ENCODE data around the gene LARGE1. TPM values are rescaled to one million over a fixed set of nuclear protein-coding genes. Genes with fewer than 3 reads are reported as not detected.

Gene LARGE1
- total RNA-seq, 6 experiments from 2014 or later = 12.2 to 28.3 (median 15.2) TPM

DNA sequence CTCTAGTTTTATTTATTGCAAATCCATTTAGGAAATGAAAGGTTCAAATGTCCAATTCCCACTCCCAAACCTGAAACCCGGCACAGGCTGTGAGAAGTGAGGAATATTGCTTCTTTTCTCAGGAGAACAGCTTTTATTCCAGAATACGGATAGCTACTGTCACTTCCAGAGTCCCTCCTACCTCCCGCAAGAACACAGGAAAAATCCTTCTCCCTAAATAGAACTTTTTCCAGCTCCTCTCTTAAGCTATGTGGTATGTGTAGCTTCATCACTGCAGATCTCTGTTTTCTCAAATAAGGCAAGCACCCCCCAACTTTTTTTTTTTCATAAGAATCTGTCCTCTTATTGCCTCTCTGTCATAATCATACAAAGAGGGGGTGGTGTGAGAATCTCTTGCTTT, 126.8 kb downstream of the LARGE1 start:
- Histone ChIP-seq H3K9me3 (peaks cover 0 to 1% (median 0%) of the 10 kb centered on the region in 4 donors), H3K27ac (no peak overlapping the region), H3K4me3 (no peak overlapping the region), H3K36me3 (no peaks in the 10 kb centered on the region), H3K4me1 (no peaks in the 10 kb centered on the region), H3K27me3 (no peaks in the 10 kb centered on the region)
- WGBS (ENCODE audit: insufficient coverage, low coverage, low lambda C conversion rate, missing lambda C conversion rate) = 56% methylated on average over 2 of the region's 3 CpGs
- ATAC-seq (no peak), DNase-seq (no peak)
- intact Hi-C loops (cut with DNase I) = no loop called here
- TF ChIP-seq, protein P1, sequence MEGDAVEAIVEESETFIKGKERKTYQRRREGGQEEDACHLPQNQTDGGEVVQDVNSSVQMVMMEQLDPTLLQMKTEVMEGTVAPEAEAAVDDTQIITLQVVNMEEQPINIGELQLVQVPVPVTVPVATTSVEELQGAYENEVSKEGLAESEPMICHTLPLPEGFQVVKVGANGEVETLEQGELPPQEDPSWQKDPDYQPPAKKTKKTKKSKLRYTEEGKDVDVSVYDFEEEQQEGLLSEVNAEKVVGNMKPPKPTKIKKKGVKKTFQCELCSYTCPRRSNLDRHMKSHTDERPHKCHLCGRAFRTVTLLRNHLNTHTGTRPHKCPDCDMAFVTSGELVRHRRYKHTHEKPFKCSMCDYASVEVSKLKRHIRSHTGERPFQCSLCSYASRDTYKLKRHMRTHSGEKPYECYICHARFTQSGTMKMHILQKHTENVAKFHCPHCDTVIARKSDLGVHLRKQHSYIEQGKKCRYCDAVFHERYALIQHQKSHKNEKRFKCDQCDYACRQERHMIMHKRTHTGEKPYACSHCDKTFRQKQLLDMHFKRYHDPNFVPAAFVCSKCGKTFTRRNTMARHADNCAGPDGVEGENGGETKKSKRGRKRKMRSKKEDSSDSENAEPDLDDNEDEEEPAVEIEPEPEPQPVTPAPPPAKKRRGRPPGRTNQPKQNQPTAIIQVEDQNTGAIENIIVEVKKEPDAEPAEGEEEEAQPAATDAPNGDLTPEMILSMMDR (IDR thresholded peaks at IDR 0.05) = no peak
- TF ChIP-seq POLR2A (IDR thresholded peaks at IDR 0.05) = no peak

GRCh38 chr22:33792832-33793231, 127.4 kb downstream of the LARGE1 start:
- Histone ChIP-seq H3K36me3 (no peaks in the 10 kb centered on the region), H3K9me3 (peaks cover 0 to 4% (median 1%) of the 10 kb centered on the region in 4 donors), H3K4me1 (no peaks in the 10 kb centered on the region), H3K4me3 (no peak overlapping the region), H3K27me3 (no peaks in the 10 kb centered on the region), H3K27ac (no peak overlapping the region)
- DNase-seq (no peak), ATAC-seq (no peak)
- no peak for TF ChIP-seq POLR2A (IDR thresholded peaks at IDR 0.05)
- intact Hi-C loops (cut with DNase I) = no loop called here
- WGBS (ENCODE audit: insufficient coverage, low coverage, low lambda C conversion rate, missing lambda C conversion rate) = 50% methylated on average over 7 of the region's 7 CpGs

DNA sequence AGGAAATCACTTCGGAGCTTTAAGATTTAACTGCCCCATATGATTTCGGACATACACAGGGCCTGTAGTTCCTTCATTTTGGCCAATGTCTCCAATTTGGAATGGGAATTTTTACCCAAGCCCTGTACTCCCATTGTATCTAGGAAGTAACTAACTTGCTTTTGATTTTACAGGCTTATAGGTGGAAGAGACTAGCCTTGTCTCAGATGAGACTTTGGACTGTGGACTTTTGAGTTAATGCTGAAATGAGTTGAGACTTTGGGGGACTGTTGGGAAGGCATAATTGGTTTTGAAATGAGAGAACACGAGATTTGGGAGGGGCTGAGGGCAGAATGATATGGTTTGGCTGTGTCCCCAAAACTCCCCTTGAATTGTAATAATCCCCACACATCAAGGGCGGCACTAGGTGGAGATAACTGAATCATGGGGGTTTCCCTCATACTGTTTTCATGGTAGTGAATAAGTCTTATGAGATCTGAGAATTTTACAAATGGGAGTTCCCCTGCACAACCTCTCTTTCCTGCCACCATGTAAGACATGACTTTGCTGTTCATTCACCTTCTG, 130.5 kb downstream of the LARGE1 start:
- DNase-seq = no peak
- no peak for ATAC-seq
- H3K27ac ChIP-seq = no peak overlapping the region
- no peaks in the 10 kb centered on the region for H3K4me1 ChIP-seq
- 79% methylated on average over 4 of the region's 4 CpGs for WGBS (ENCODE audit: insufficient coverage, low coverage, low lambda C conversion rate, missing lambda C conversion rate)
- intact Hi-C loops (cut with DNase I) = no loop called here
- no peak overlapping the region for H3K4me3 ChIP-seq
- TF ChIP-seq, protein P1 (IDR thresholded peaks at IDR 0.05) = no peak
- no peak for TF ChIP-seq POLR2A (IDR thresholded peaks at IDR 0.05)
- peaks cover 0 to 4% (median 1%) of the 10 kb centered on the region in 4 donors for H3K9me3 ChIP-seq
- H3K36me3 ChIP-seq = no peaks in the 10 kb centered on the region
- no peaks in the 10 kb centered on the region for H3K27me3 ChIP-seq

DNA sequence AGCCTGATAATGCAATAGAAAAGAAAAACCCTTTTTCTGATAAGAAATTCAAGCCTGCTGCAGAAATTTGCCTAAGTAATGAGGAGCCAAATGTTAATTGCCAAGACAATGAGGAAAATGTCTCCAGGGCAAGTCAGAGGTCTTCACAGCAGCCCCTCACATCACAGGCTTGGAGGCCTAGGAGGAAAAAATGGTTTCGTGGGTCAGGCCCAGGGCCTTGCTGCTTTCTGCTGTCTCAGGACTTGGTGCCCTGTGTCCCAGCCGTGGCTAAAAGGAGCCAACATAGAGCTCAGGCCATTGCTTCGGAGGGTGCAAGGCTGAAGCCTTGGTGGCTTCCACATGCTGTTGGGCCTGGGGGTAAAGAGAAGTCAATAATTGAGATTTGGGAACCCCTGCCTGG, 131.3 kb downstream of the LARGE1 start:
- no peaks in the 10 kb centered on the region for H3K4me1 ChIP-seq
- TF ChIP-seq, protein P1 (IDR thresholded peaks at IDR 0.05) = no peak
- TF ChIP-seq POLR2A (IDR thresholded peaks at IDR 0.05) = no peak
- WGBS (ENCODE audit: insufficient coverage, low coverage, low lambda C conversion rate, missing lambda C conversion rate) = no CpG with 5 or more reads among the region's 3 CpGs
- H3K27me3 ChIP-seq = no peaks in the 10 kb centered on the region
- intact Hi-C loops (cut with DNase I) = no loop called here
- DNase-seq (no peak), ATAC-seq (no peak)
- H3K4me3 ChIP-seq = no peak overlapping the region
- H3K9me3 ChIP-seq = peaks cover 0 to 4% (median 1%) of the 10 kb centered on the region in 4 donors
- no peak overlapping the region for H3K27ac ChIP-seq
- H3K36me3 ChIP-seq = no peaks in the 10 kb centered on the region

GRCh38 chr22:33787645-33788456, 132.4 kb downstream of the LARGE1 start:
- no peaks in the 10 kb centered on the region for H3K36me3 ChIP-seq
- H3K4me3 ChIP-seq = no peak overlapping the region
- H3K9me3 ChIP-seq = peaks cover 0 to 4% (median 1%) of the 10 kb centered on the region in 4 donors
- H3K27ac ChIP-seq = no peak overlapping the region
- ATAC-seq = no peak
- no peak for DNase-seq
- no peaks in the 10 kb centered on the region for H3K4me1 ChIP-seq
- WGBS (ENCODE audit: insufficient coverage, low coverage, low lambda C conversion rate, missing lambda C conversion rate) = 89% methylated on average over 4 of the region's 4 CpGs
- H3K27me3 ChIP-seq = no peaks in the 10 kb centered on the region
- TF ChIP-seq, protein P1 (IDR thresholded peaks at IDR 0.05) = no peak
- no peak for TF ChIP-seq POLR2A (IDR thresholded peaks at IDR 0.05)
- intact Hi-C loops (cut with DNase I) = no loop called here
